NB4 (cell line): ENCODE measurements around the gene PAQR8.

Experiments used
- DNase-seq: peaks from one replicate; pipeline ENCODE4 v3.0.0; 2010; ENCODE audit warnings: low read depth
- H3K4me3 ChIP-seq: one replicate; pipeline ENCODE4 v1.5.1; 2011; ENCODE audit warnings: mild to moderate bottlenecking, low read depth, low read length, moderate library complexity
- MYC ChIP-seq: IDR thresholded peaks from 2 replicates; pipeline ENCODE4 v1.6.1; 2011; ENCODE audit warnings: low read depth, low read length
- POLR2A ChIP-seq: IDR thresholded peaks from 2 replicates; pipeline ENCODE4 v1.6.1; 2011; ENCODE audit warnings: mild to moderate bottlenecking; ENCODE audit not compliant: insufficient read length; ENCODE audit errors: extremely low read depth
- TF ChIP-seq, protein P1 (sequence below): IDR thresholded peaks from 2 replicates; pipeline ENCODE4 v1.6.1; 2011; ENCODE audit warnings: low read depth, low read length
- TF ChIP-seq, protein P2 (sequence below): IDR thresholded peaks from one replicate; pipeline ENCODE4 v1.5.1; 2012; ENCODE audit warnings: low read depth, low read length

PAQR8 gene

DNA sequence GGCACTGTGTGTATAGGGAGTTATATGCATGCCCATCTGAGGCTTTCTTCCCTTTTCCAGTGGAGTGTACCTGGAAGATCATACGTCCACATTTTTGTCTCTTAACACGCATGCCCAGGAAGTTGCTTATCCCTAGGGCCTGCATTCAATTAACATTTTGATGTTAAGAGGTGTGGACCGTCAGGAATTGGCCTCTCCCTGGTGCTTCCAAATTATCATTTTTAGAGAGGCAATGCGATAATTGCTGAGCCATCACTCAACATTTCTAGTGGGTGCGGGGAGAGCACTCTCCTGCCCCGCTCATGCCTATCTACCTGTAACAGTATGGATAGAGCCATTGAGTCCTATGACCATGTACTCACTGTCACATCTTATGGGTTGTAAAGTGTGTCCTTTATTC, 37.8 kb upstream of the PAQR8 start:
- DNase-seq: no peak
- no peak for TF ChIP-seq POLR2A
- no peak for TF ChIP-seq MYC
- TF ChIP-seq, protein P1, sequence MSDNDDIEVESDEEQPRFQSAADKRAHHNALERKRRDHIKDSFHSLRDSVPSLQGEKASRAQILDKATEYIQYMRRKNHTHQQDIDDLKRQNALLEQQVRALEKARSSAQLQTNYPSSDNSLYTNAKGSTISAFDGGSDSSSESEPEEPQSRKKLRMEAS: no peak
- TF ChIP-seq, protein P2, sequence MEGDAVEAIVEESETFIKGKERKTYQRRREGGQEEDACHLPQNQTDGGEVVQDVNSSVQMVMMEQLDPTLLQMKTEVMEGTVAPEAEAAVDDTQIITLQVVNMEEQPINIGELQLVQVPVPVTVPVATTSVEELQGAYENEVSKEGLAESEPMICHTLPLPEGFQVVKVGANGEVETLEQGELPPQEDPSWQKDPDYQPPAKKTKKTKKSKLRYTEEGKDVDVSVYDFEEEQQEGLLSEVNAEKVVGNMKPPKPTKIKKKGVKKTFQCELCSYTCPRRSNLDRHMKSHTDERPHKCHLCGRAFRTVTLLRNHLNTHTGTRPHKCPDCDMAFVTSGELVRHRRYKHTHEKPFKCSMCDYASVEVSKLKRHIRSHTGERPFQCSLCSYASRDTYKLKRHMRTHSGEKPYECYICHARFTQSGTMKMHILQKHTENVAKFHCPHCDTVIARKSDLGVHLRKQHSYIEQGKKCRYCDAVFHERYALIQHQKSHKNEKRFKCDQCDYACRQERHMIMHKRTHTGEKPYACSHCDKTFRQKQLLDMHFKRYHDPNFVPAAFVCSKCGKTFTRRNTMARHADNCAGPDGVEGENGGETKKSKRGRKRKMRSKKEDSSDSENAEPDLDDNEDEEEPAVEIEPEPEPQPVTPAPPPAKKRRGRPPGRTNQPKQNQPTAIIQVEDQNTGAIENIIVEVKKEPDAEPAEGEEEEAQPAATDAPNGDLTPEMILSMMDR: no peak
- H3K4me3 ChIP-seq: no peak overlapping the region

DNA sequence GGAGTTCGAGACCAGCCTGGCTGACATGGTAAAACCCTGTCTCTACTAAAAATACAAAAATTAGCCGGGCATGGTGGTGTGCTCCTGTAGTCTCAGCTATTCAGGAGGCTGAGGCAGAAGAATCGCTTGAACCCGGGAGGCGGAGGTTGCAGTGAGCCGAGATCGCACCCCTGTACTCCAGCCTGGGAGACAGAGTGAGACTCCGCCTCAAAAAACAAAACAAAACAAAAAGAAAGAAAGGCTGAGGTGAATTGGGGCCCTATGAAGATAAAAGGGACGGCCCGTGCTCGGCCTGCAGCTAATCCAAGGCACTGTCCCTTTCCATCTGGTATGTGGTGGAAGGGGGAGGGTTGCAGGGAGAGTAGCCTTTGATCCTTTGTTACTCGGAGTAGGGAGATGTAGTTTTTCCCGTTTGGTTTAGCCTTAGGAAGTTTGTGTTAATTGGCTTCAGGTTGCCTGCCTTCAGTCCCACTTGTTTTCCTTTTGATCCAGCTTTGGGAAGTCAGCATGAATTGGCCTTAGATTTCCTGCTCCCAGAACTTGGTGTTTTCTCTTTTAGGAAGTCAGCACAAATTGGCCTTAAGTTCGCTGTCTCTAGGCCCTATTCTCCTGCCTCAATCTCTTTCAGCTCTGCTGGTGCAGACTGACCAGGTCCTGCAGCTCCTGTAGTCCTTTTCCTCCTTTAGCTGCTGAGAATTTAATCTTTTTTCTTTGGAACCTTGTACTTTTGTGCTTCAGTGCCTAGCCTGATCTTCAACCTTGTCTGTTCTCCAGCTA, 36.1 kb upstream of the PAQR8 start:
- no peak overlapping the region for H3K4me3 ChIP-seq
- TF ChIP-seq MYC (no peak), POLR2A (no peak)
- TF ChIP-seq, protein P2: no peak
- TF ChIP-seq, protein P1: no peak
- DNase-seq: no peak

DNA sequence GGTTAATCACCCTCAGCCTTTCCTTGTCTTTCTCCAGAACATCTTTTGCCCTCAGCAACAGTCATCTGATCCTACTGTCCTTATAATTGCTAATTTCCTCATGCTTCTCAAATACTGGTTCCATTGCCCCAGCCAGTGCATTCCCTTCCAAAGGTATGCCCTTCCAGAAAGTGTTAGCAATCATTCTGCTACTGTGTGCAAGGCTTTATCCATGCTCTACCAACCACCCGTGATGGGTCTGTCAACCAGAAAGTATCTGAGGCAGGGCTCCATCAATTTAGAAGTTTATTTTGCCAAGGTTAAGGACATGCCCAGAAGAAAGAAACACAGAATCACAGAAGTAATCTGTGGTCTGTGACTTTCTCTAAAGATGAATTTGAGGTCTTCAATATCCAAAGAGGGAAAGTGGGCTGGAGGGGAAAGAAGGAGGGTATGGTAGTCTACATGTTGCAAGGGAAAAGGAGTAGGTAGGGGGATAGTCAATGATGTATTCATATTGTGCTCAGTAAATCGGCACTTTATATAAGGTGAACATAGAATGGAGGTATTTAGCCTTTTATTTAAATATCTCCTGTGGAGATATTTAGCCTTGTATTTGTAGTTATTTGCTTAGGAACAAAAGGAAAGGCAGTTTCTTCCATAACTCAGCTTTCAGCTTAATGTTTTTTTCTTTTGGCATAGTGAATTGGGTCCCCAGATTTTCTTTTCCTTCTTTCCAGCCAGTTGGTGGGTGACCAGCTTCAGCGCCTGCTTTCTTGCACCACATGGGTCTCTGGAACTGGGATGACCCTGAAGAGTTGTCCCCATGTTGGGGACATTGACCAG, 35.2 kb upstream of the PAQR8 start:
- H3K4me3 ChIP-seq: no peak overlapping the region
- DNase-seq: no peak
- TF ChIP-seq POLR2A (no peak), MYC (no peak)
- TF ChIP-seq, protein P1: no peak
- TF ChIP-seq, protein P2: no peak

DNA sequence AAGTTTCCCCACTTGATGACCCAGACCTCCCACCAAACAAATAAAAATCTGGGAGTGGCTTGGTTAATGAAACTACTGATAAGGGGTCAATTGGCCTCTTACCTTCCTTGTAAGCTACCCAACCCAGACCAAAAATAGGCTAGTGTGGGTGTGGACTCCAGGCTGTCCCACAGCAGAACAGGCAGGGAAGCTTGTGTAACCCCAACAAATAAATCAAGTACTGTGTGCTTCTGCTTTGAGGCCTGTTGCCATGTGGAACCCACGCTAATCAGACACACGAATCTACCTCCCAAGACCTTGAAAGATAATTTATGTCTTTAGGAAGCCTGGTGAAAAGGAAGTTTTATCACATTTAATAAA, 33.7 kb upstream of the PAQR8 start:
- H3K4me3 ChIP-seq: no peak overlapping the region
- no peak for DNase-seq

DNA sequence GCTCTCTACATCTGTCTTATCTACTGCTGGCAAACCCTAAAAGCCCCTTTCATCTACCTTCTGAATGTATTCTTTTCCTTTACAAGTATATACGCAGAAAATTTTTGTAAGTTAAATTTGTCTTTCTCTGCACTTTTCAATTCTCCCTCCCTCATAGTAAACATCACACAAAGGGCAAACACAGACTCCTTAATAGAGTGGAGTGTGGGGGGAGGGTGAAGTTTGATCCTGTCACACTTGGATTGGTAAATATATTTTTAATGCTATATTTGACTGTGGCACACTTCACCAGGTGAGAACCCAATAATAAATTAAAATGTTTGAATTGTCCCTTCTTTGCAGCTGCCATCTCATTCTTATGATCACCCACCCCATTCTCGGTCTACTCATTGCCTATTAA, 33.2 kb upstream of the PAQR8 start:
- no peak overlapping the region for H3K4me3 ChIP-seq
- TF ChIP-seq, protein P1: no peak
- TF ChIP-seq POLR2A: no peak
- no peak for TF ChIP-seq MYC
- TF ChIP-seq, protein P2: no peak
- no peak for DNase-seq

More for the DNA sequence above, 33.7 kb upstream of the PAQR8 start:
- TF ChIP-seq, protein P2: no peak
- TF ChIP-seq POLR2A (no peak), MYC (no peak)
- TF ChIP-seq, protein P1: no peak
